ENCODE results near the gene SCAPER.

The SCAPER gene

GRCh38 chr15:76667943-76668715 lies 237.0 kb downstream of the SCAPER start:
- DNase-seq (ENCODE audit: low read depth in 1 of 2, low spot score in 1 of 2) = no peak
- no peak for TF ChIP-seq JUND (IDR thresholded peaks at IDR 0.05; ENCODE audit: low read depth)
- in situ Hi-C loops (cut with HindIII; ENCODE audit: low pct_unique_long_range_greater_than_20kb, low sequenced_read_pairs) = no loop called here

- no peak for DNase-seq (ENCODE audit: low read depth in 1 of 2, low spot score in 1 of 2)
- in situ Hi-C loops (cut with HindIII; ENCODE audit: low pct_unique_long_range_greater_than_20kb, low sequenced_read_pairs) = no loop called here
- no peak for TF ChIP-seq JUND (IDR thresholded peaks at IDR 0.05; ENCODE audit: low read depth)
Measured at GRCh38 chr15:76664895-76665294, 240.2 kb downstream of the SCAPER start.

GRCh38 chr15:76664411-76664810 lies 240.7 kb downstream of the SCAPER start:
- in situ Hi-C loops (cut with HindIII; ENCODE audit: low pct_unique_long_range_greater_than_20kb, low sequenced_read_pairs) = no loop called here
- no peak for TF ChIP-seq JUND (IDR thresholded peaks at IDR 0.05; ENCODE audit: low read depth)
- DNase-seq (ENCODE audit: low read depth in 1 of 2, low spot score in 1 of 2) = no peak

- TF ChIP-seq JUND (IDR thresholded peaks at IDR 0.05; ENCODE audit: low read depth) = no peak
- in situ Hi-C loops (cut with HindIII; ENCODE audit: low pct_unique_long_range_greater_than_20kb, low sequenced_read_pairs) = no loop called here
- DNase-seq (ENCODE audit: low read depth in 1 of 2, low spot score in 1 of 2) = no peak
Measured at GRCh38 chr15:76663529-76663928, 241.6 kb downstream of the SCAPER start.

- DNase-seq (ENCODE audit: low read depth in 1 of 2, low spot score in 1 of 2) = peak in 1 of 2 experiments; percentile 5
- TF ChIP-seq JUND (IDR thresholded peaks at IDR 0.05; ENCODE audit: low read depth) = no peak
- in situ Hi-C loops (cut with HindIII; ENCODE audit: low pct_unique_long_range_greater_than_20kb, low sequenced_read_pairs) = no loop called here
Measured at GRCh38 chr15:76648732-76649444, 256.3 kb downstream of the SCAPER start.

- DNase-seq (ENCODE audit: low read depth in 1 of 2, low spot score in 1 of 2) = no peak
- in situ Hi-C loops (cut with HindIII; ENCODE audit: low pct_unique_long_range_greater_than_20kb, low sequenced_read_pairs) = no loop called here
- TF ChIP-seq JUND (IDR thresholded peaks at IDR 0.05; ENCODE audit: low read depth) = no peak
Measured at GRCh38 chr15:76647612-76648011, 257.5 kb downstream of the SCAPER start.

- no peak for TF ChIP-seq JUND (IDR thresholded peaks at IDR 0.05; ENCODE audit: low read depth)
- in situ Hi-C loops (cut with HindIII; ENCODE audit: low pct_unique_long_range_greater_than_20kb, low sequenced_read_pairs) = no loop called here
- DNase-seq (ENCODE audit: low read depth in 1 of 2, low spot score in 1 of 2) = no peak
Measured at GRCh38 chr15:76644646-76645045, 260.5 kb downstream of the SCAPER start.

- in situ Hi-C loops (cut with HindIII; ENCODE audit: low pct_unique_long_range_greater_than_20kb, low sequenced_read_pairs) = no loop called here
- DNase-seq (ENCODE audit: low read depth in 1 of 2, low spot score in 1 of 2) = no peak
- TF ChIP-seq JUND (IDR thresholded peaks at IDR 0.05; ENCODE audit: low read depth) = no peak
Measured at GRCh38 chr15:76642671-76643070, 262.5 kb downstream of the SCAPER start.

- DNase-seq (ENCODE audit: low read depth in 1 of 2, low spot score in 1 of 2) = no peak
- in situ Hi-C loops (cut with HindIII; ENCODE audit: low pct_unique_long_range_greater_than_20kb, low sequenced_read_pairs) = no loop called here
- no peak for TF ChIP-seq JUND (IDR thresholded peaks at IDR 0.05; ENCODE audit: low read depth)
Measured at GRCh38 chr15:76637166-76637565, 268.0 kb downstream of the SCAPER start.

GRCh38 chr15:76636059-76636458 lies 269.1 kb downstream of the SCAPER start:
- in situ Hi-C loops (cut with HindIII; ENCODE audit: low pct_unique_long_range_greater_than_20kb, low sequenced_read_pairs) = no loop called here
- no peak for TF ChIP-seq JUND (IDR thresholded peaks at IDR 0.05; ENCODE audit: low read depth)
- no peak for DNase-seq (ENCODE audit: low read depth in 1 of 2, low spot score in 1 of 2)

- DNase-seq (ENCODE audit: low read depth in 1 of 2, low spot score in 1 of 2) = no peak
- in situ Hi-C loops (cut with HindIII; ENCODE audit: low pct_unique_long_range_greater_than_20kb, low sequenced_read_pairs) = no loop called here
- TF ChIP-seq JUND (IDR thresholded peaks at IDR 0.05; ENCODE audit: low read depth) = no peak
Measured at GRCh38 chr15:76626611-76627010, 278.5 kb downstream of the SCAPER start.

- in situ Hi-C loops (cut with HindIII; ENCODE audit: low pct_unique_long_range_greater_than_20kb, low sequenced_read_pairs) = no loop called here
- TF ChIP-seq JUND (IDR thresholded peaks at IDR 0.05; ENCODE audit: low read depth) = no peak
- DNase-seq (ENCODE audit: low read depth in 1 of 2, low spot score in 1 of 2) = no peak
Measured at GRCh38 chr15:76625267-76625666, 279.9 kb downstream of the SCAPER start.

GRCh38 chr15:76614725-76615124 lies 290.4 kb downstream of the SCAPER start:
- no peak for DNase-seq (ENCODE audit: low read depth in 1 of 2, low spot score in 1 of 2)
- no peak for TF ChIP-seq JUND (IDR thresholded peaks at IDR 0.05; ENCODE audit: low read depth)
- in situ Hi-C loops (cut with HindIII; ENCODE audit: low pct_unique_long_range_greater_than_20kb, low sequenced_read_pairs) = no loop called here

Data from T47D (cell line).